H9 (cell line): ENCODE data around the gene IRF6. TPM values are rescaled to one million over a fixed set of nuclear protein-coding genes. Genes with fewer than 3 reads are reported as not detected.

Experiments
- DNase-seq: peaks from one replicate; pipeline ENCODE4 v3.0.0-alpha.2; 2017
- H2AFZ ChIP-seq: one replicate; pipeline ENCODE4 v1.6.1; 2013; ENCODE audit warnings: mild to moderate bottlenecking, low read length, control low read depth, moderate library complexity
- H2AK5ac ChIP-seq: 2 replicates; pipeline ENCODE4 v1.6.1; 2013; ENCODE audit warnings: low read length, control low read depth, mixed read lengths; ENCODE audit not compliant: insufficient read length
- H2BK120ac ChIP-seq: one replicate; pipeline ENCODE4 v1.6.1; 2013; ENCODE audit warnings: low read depth, mild to moderate bottlenecking, low read length, control low read depth, inconsistent platforms; ENCODE audit not compliant: poor library complexity, severe bottlenecking
- H2BK12ac ChIP-seq: 2 replicates; pipeline ENCODE4 v1.6.1; 2013; ENCODE audit warnings: low read length, control low read depth, mixed read lengths, low read depth; ENCODE audit not compliant: insufficient read length
- H2BK15ac ChIP-seq: 2 replicates; pipeline ENCODE4 v1.6.1; 2013; ENCODE audit warnings: low read depth, low read length, control low read depth
- H2BK20ac ChIP-seq: one replicate; pipeline ENCODE4 v1.6.1; 2013; ENCODE audit warnings: low read depth, mild to moderate bottlenecking, low read length, control low read depth, inconsistent platforms; ENCODE audit not compliant: poor library complexity, severe bottlenecking
- H2BK5ac ChIP-seq: 2 replicates; pipeline ENCODE4 v1.6.1; 2013; ENCODE audit warnings: low read length, control low read depth, mixed read lengths; ENCODE audit not compliant: insufficient read length
- H3K14ac ChIP-seq: 2 replicates; pipeline ENCODE4 v1.6.1; 2013; ENCODE audit warnings: low read length, control low read depth; ENCODE audit not compliant: insufficient read depth
- H3K18ac ChIP-seq: 2 replicates; pipeline ENCODE4 v1.6.1; 2013; ENCODE audit warnings: low read depth, mild to moderate bottlenecking, mixed read lengths, low read length, control low read depth; ENCODE audit not compliant: insufficient read length
- H3K23ac ChIP-seq: 2 replicates; pipeline ENCODE4 v1.6.1; 2013; ENCODE audit warnings: low read length, control low read depth, mixed read lengths, low read depth; ENCODE audit not compliant: insufficient read length
- H3K23me2 ChIP-seq: 2 replicates; pipeline ENCODE4 v1.6.1; 2013; ENCODE audit warnings: low read depth, mild to moderate bottlenecking, mixed read lengths, low read length, control low read depth; ENCODE audit not compliant: insufficient read length, poor library complexity, severe bottlenecking
- H3K27ac ChIP-seq: 2 replicates; pipeline ENCODE4 v1.5.1; 2013; ENCODE audit warnings: low read length, control low read depth, mixed read lengths, low read depth; ENCODE audit not compliant: insufficient read length
- H3K27me3 ChIP-seq: 2 replicates; pipeline ENCODE4 v1.6.1; 2013; ENCODE audit warnings: low read length, control low read depth, inconsistent platforms; ENCODE audit not compliant: insufficient read depth
- H3K4ac ChIP-seq: 2 replicates; pipeline ENCODE4 v1.6.1; 2013; ENCODE audit warnings: low read depth, mild to moderate bottlenecking, control low read depth, inconsistent platforms, low read length, moderate library complexity
- H3K4me1 ChIP-seq: 2 replicates; pipeline ENCODE4 v1.6.1; 2013; ENCODE audit warnings: low read length, control low read depth, inconsistent platforms; ENCODE audit not compliant: insufficient read depth
- H3K4me2 ChIP-seq: 2 replicates; pipeline ENCODE4 v1.6.1; 2013; ENCODE audit warnings: low read length, control low read depth, mixed read lengths; ENCODE audit not compliant: insufficient read length, insufficient read depth
- H3K56ac ChIP-seq: 2 replicates; pipeline ENCODE4 v1.6.1; 2013; ENCODE audit warnings: low read depth, mild to moderate bottlenecking, mixed read lengths, low read length, control low read depth; ENCODE audit not compliant: insufficient read length
- H3K79me1 ChIP-seq: 2 replicates; pipeline ENCODE4 v1.6.1; 2013; ENCODE audit warnings: low read depth, mild to moderate bottlenecking, moderate library complexity, low read length, control low read depth, inconsistent platforms; ENCODE audit not compliant: insufficient read depth, poor library complexity, severe bottlenecking
- H3K79me2 ChIP-seq: 2 replicates; pipeline ENCODE4 v1.6.1; 2013; ENCODE audit warnings: low read length, control low read depth, inconsistent platforms; ENCODE audit not compliant: insufficient read depth
- H3K9ac ChIP-seq: 2 replicates; pipeline ENCODE4 v1.6.1; 2013; ENCODE audit warnings: low read length, control low read depth, mixed read lengths; ENCODE audit not compliant: insufficient read length; ENCODE audit errors: extremely low read depth
- H3K9me3 ChIP-seq: one replicate; pipeline ENCODE4 v1.6.1; 2013; ENCODE audit warnings: low read depth, low read length, inconsistent platforms; ENCODE audit not compliant: control insufficient read depth
- H3T11ph ChIP-seq: one replicate; pipeline ENCODE4 v1.6.1; 2013; ENCODE audit warnings: mild to moderate bottlenecking, low read length, control low read depth, inconsistent platforms
- H4K20me1 ChIP-seq: one replicate; pipeline ENCODE4 v1.6.1; 2013; ENCODE audit not compliant: control insufficient read depth, insufficient read length, insufficient read depth
- H4K5ac ChIP-seq: 2 replicates; pipeline ENCODE4 v1.6.1; 2013; ENCODE audit warnings: low read depth, mild to moderate bottlenecking, mixed read lengths, low read length, control low read depth; ENCODE audit not compliant: insufficient read length
- H4K8ac ChIP-seq: replicated peaks from 2 replicates; pipeline ENCODE4 v1.6.1; 2013; ENCODE audit warnings: low read length, control low read depth, mixed read lengths, low read depth; ENCODE audit not compliant: insufficient read length
- H4K91ac ChIP-seq: 2 replicates; pipeline ENCODE4 v1.6.1; 2013; ENCODE audit warnings: low read depth, mild to moderate bottlenecking, moderate library complexity, mixed read lengths, low read length, control low read depth; ENCODE audit not compliant: insufficient read length
- H3K27ac Mint-ChIP-seq, 3 experiments: 2 replicates in 2 of 3; 3 replicates in 1 of 3; pipeline ENCODE4 v1.8.0; 2020 to 2021; ENCODE audit warnings: mixed read lengths in 3 of 3, mild to moderate bottlenecking in 1 of 3, moderate library complexity in 1 of 3
- H3K27me3 Mint-ChIP-seq: 2 replicates; pipeline ENCODE4 v1.8.0; 2021; ENCODE audit warnings: low read depth, mild to moderate bottlenecking, moderate library complexity, mixed read lengths
- H3K36me3 Mint-ChIP-seq, 3 experiments: 2 replicates in 2 of 3; 3 replicates in 1 of 3; pipeline ENCODE4 v1.8.0; 2020 to 2021; ENCODE audit warnings: low read depth in 3 of 3, mixed read lengths in 3 of 3; ENCODE audit not compliant: insufficient read depth in 1 of 3
- H3K4me1 Mint-ChIP-seq, 2 experiments: 2 replicates each; pipeline ENCODE4 v1.8.0; 2020; ENCODE audit warnings: mixed read lengths in 2 of 2
- H3K4me3 Mint-ChIP-seq, 2 experiments: 2 replicates in 1 of 2; 3 replicates in 1 of 2; pipeline ENCODE4 v1.8.0; 2020 to 2021; ENCODE audit warnings: mild to moderate bottlenecking in 2 of 2, mixed read lengths in 2 of 2, moderate library complexity in 1 of 2
- H3K9me3 Mint-ChIP-seq, 2 experiments: 2 replicates in 1 of 2; 3 replicates in 1 of 2; pipeline ENCODE4 v1.8.0; 2020; ENCODE audit warnings: mild to moderate bottlenecking in 2 of 2, mixed read lengths in 2 of 2, moderate library complexity in 1 of 2
- WGBS: extraction: QIAGEN DNeasy Blood & Tissue Kit; methylation state at CpG from one replicate; pipeline ENCODE4 v1.1.7; 2013; ENCODE audit warnings: missing lambda C conversion rate, low lambda C conversion rate, mixed read lengths; ENCODE audit not compliant: insufficient read length; ENCODE audit errors: extremely low coverage; 5-methylcytosine and 5-hydroxymethylcytosine counted together
- total RNA-seq: library from RNA; stranded (reverse); gene quantifications from 2 replicates; pipeline ENCODE4 v1.2.1, GENCODE V29; 2021
- TF ChIP-seq, protein P1 (sequence below): fragments of 200-600 bp; sonication (generic); conservative IDR thresholded peaks from 3 replicates; pipeline ENCODE4 v1.8.0; 2021; ENCODE audit warnings: antibody characterized with exemption, mild to moderate bottlenecking

Gene IRF6
- total RNA-seq, 1 experiment from 2014 or later: 7.1 TPM

DNA sequence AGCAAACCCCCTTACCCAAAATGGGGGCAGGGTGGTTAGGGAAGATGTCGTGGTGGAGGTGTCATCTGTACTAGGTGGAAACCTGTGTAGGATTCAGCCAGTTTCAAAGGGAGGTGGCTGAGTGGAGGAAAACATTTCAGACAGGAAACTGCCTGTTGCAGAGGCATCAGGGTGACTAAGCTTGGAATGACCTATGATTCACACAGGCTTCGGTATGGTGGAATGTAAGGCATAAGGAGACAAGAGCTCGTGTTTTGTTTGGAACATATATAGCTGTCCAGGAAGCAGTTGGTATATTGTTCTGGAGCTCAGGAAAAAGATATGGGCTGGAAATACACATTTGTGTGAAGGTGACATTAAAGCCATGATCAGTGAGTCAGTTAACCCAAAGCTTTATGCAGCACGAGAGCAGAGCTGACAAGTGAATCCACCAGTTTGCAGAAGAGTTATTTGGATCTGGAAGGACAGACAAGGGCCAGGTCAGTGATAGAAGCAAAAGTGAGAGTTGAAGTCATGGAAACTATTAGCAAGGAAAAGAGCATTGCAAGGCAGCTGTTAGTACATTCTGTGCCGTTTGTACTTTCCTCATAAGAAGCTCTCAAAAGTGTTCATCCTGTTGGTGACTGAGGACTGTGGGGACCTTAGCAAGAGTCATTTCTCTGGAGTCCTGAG is 34.1 kb upstream of the IRF6 start:
- no peak overlapping the region for H2BK120ac ChIP-seq
- H2BK5ac ChIP-seq: no peak overlapping the region
- no CpG with 5 or more reads among the region's 5 CpGs for WGBS
- H3K4me2 ChIP-seq: no peak overlapping the region
- no peak overlapping the region for H3T11ph ChIP-seq
- H3K23me2 ChIP-seq: no peaks in the 10 kb centered on the region
- H3K23ac ChIP-seq: no peak overlapping the region
- Mint-ChIP-seq H3K9me3 (no peaks in the 10 kb centered on the region), H3K4me1 (no peaks in the 10 kb centered on the region), H3K4me3 (no peak overlapping the region), H3K27me3 (no peaks in the 10 kb centered on the region), H3K36me3 (peaks cover 18 to 94% (median 73%) of the 10 kb centered on the region in 3 experiments; a peak in 6 of 7 replicates), H3K27ac (no peak overlapping the region)
- H4K8ac ChIP-seq: no peak overlapping the region
- no peak overlapping the region for H2BK12ac ChIP-seq
- H3K4ac ChIP-seq: no peak overlapping the region
- TF ChIP-seq, protein P1, sequence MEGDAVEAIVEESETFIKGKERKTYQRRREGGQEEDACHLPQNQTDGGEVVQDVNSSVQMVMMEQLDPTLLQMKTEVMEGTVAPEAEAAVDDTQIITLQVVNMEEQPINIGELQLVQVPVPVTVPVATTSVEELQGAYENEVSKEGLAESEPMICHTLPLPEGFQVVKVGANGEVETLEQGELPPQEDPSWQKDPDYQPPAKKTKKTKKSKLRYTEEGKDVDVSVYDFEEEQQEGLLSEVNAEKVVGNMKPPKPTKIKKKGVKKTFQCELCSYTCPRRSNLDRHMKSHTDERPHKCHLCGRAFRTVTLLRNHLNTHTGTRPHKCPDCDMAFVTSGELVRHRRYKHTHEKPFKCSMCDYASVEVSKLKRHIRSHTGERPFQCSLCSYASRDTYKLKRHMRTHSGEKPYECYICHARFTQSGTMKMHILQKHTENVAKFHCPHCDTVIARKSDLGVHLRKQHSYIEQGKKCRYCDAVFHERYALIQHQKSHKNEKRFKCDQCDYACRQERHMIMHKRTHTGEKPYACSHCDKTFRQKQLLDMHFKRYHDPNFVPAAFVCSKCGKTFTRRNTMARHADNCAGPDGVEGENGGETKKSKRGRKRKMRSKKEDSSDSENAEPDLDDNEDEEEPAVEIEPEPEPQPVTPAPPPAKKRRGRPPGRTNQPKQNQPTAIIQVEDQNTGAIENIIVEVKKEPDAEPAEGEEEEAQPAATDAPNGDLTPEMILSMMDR: no peak
- no peaks in the 10 kb centered on the region for H3K79me1 ChIP-seq
- H3K4me1 ChIP-seq: no peaks in the 10 kb centered on the region
- H3K27me3 ChIP-seq: no peaks in the 10 kb centered on the region
- H3K79me2 ChIP-seq: no peaks in the 10 kb centered on the region
- no peaks in the 10 kb centered on the region for H4K20me1 ChIP-seq
- H3K56ac ChIP-seq: no peak overlapping the region
- no peak overlapping the region for H4K91ac ChIP-seq
- H3K9ac ChIP-seq: no peak overlapping the region
- no peak overlapping the region for H2AK5ac ChIP-seq
- no peak overlapping the region for H3K27ac ChIP-seq
- H2AFZ ChIP-seq: no peak overlapping the region
- H2BK20ac ChIP-seq: no peak overlapping the region
- H2BK15ac ChIP-seq: no peak overlapping the region
- no peak overlapping the region for H4K5ac ChIP-seq
- DNase-seq: no peak
- no peaks in the 10 kb centered on the region for H3K9me3 ChIP-seq
- H3K14ac ChIP-seq: no peak overlapping the region
- H3K18ac ChIP-seq: no peak overlapping the region
